ENCODE measurements around the gene CHP2. TPM values are rescaled to one million over a fixed set of nuclear protein-coding genes. Genes with fewer than 3 reads are reported as not detected.
"Not testable (repeated sequence)": the region's sequence is repeated elsewhere in the genome, so short reads cannot be mapped to it uniquely, and the experiment has no call there.

Gene CHP2
- total RNA-seq, 1 experiment from 2014 or later: 2.1 TPM

DNA sequence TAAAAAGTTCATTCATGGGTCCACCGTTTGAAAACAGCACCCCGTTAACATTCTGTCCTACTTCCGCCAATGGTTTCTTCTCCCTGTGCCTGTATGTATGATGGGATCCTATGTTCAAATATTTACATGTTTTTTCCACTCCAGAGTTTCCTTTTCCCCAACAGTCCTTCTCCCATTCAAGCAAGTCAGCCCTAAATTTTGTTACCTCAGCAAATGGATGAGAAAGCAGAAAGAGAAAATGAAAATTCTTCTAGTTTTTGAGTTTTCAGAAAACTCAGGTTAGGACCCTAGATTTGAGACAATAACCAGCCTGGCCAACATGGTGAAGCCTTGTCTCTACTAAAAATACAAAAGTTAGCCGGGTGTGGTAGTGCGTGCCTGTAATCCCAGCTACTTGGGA is 38.3 kb upstream of the CHP2 start:
- no peak for TF ChIP-seq ZNF416 (CRISPR knock-in tag; IDR thresholded peaks at IDR 0.05)
- no peak for TF ChIP-seq MXD4 (CRISPR knock-in tag; IDR thresholded peaks at IDR 0.05; ENCODE audit: borderline replicate concordance)
- no peak for TF ChIP-seq MLX (CRISPR knock-in tag; IDR thresholded peaks at IDR 0.05)
- TF ChIP-seq, protein P1, sequence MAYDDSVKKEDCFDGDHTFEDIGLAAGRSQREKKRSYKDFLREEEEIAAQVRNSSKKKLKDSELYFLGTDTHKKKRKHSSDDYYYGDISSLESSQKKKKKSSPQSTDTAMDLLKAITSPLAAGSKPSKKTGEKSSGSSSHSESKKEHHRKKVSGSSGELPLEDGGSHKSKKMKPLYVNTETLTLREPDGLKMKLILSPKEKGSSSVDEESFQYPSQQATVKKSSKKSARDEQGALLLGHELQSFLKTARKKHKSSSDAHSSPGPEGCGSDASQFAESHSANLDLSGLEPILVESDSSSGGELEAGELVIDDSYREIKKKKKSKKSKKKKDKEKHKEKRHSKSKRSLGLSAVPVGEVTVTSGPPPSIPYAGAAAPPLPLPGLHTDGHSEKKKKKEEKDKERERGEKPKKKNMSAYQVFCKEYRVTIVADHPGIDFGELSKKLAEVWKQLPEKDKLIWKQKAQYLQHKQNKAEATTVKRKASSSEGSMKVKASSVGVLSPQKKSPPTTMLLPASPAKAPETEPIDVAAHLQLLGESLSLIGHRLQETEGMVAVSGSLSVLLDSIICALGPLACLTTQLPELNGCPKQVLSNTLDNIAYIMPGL (CRISPR knock-in tag; IDR thresholded peaks at IDR 0.05): no peak
- TF ChIP-seq NFE2L1 (CRISPR knock-in tag; IDR thresholded peaks at IDR 0.05): no peak
- peaks cover 54% of the 10 kb centered on the region for H3K27me3 Mint-ChIP-seq (ENCODE audit: low read depth)
- no peak overlapping the region for H3K4me3 Mint-ChIP-seq
- no peak for DNase-seq (ENCODE audit: low spot score)
- CTCF ChIA-PET: no interaction called here
- ATAC-seq: no peak
- no peaks in the 10 kb centered on the region for H3K36me3 Mint-ChIP-seq
- POLR2A ChIA-PET: interaction anchor here (0.7 kb wide), 1 partner anchor 1050 kb away, joined by 3 read pairs; no protein-coding TSS in a partner anchor
- peaks cover 5% of the 10 kb centered on the region; the same call in 1 of the 2 replicates for H3K4me1 Mint-ChIP-seq
- no peak overlapping the region for H3K27ac Mint-ChIP-seq
- peaks cover 6% of the 10 kb centered on the region; the same call in 1 of the 2 replicates for H3K9me3 Mint-ChIP-seq

- H3K4me3 Mint-ChIP-seq; H3K36me3 Mint-ChIP-seq; POLR2A ChIA-PET; H3K27ac Mint-ChIP-seq; H3K4me1 Mint-ChIP-seq; ATAC-seq; DNase-seq (ENCODE audit: low spot score); CTCF ChIA-PET: not testable (repeated sequence)
- H3K9me3 Mint-ChIP-seq: peaks cover 33% of the 10 kb centered on the region
- peaks cover 15% of the 10 kb centered on the region for H3K27me3 Mint-ChIP-seq (ENCODE audit: low read depth)
Measured at GRCh38 chr16:23722613-23723240, 32.1 kb upstream of the CHP2 start.

DNA sequence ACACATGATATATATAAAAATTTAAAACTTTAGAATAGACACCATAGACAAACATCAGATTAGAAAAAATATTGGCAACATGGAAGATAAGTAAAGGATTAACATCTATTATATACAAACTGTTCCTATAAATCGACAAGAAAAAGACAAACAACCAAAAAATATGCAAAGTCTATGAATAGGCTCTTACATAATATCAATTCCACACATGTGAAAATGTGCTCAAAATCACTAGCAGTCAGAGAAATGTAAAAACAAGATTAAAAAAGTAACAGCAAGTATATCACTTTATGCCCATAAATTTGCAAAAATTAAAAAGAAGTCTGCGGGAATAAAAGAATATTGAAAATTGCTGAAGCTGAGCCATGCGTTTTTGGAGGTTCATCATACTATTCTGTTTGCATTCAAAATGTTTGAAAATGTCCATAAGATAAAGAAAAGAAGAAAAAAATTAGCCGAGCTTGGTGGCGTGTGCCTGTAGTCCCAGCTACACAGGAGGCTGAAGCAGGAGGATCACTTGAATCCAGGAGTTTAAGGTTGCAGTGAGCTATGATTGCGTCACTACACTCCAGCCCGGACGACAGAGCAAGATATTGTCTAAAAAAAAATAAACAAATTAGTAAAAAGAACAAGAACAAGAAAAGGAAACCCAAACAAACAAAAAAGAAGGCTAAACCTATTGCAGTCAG is 30.6 kb upstream of the CHP2 start:
- POLR2A ChIA-PET: interaction anchor here (0.6 kb wide), 1 partner anchor 28 kb away, joined by 3 read pairs; no protein-coding TSS in a partner anchor
- Mint-ChIP-seq H3K9me3 (peaks cover 33% of the 10 kb centered on the region), H3K27me3 (ENCODE audit: low read depth) (peaks cover 11% of the 10 kb centered on the region), H3K27ac (no peak overlapping the region), H3K4me3 (no peak overlapping the region), H3K36me3 (peaks cover 7% of the 10 kb centered on the region), H3K4me1 (peaks cover 7% of the 10 kb centered on the region; the same call in 1 of the 2 replicates)
- no peak for ATAC-seq
- CTCF ChIA-PET: no interaction called here
- no peak for DNase-seq (ENCODE audit: low spot score)
- TF ChIP-seq SMAD3 (CRISPR knock-in tag; IDR thresholded peaks at IDR 0.05; ENCODE audit: borderline replicate concordance) (no peak), E2F4 (CRISPR knock-in tag; IDR thresholded peaks at IDR 0.05; ENCODE audit: borderline replicate concordance, low read depth) (no peak), ARID4B (CRISPR knock-in tag; IDR thresholded peaks at IDR 0.05; ENCODE audit: borderline replicate concordance) (no peak), NFATC4 (CRISPR knock-in tag; IDR thresholded peaks at IDR 0.05) (no peak), ETV6 (CRISPR knock-in tag; IDR thresholded peaks at IDR 0.05) (no peak), FOXP1 (CRISPR knock-in tag; IDR thresholded peaks at IDR 0.05; ENCODE audit: borderline replicate concordance) (no peak), TCF7 (CRISPR knock-in tag; IDR thresholded peaks at IDR 0.05; ENCODE audit: low read depth) (no peak), SOX15 (CRISPR knock-in tag; IDR thresholded peaks at IDR 0.05) (no peak), MYBL2 (CRISPR knock-in tag; IDR thresholded peaks at IDR 0.05) (no peak), NR1H2 (CRISPR knock-in tag; IDR thresholded peaks at IDR 0.05) (no peak), NFYB (CRISPR knock-in tag; conservative IDR thresholded peaks at IDR 0.05; ENCODE audit: low read depth) (no peak)
- TF ChIP-seq, protein P2, sequence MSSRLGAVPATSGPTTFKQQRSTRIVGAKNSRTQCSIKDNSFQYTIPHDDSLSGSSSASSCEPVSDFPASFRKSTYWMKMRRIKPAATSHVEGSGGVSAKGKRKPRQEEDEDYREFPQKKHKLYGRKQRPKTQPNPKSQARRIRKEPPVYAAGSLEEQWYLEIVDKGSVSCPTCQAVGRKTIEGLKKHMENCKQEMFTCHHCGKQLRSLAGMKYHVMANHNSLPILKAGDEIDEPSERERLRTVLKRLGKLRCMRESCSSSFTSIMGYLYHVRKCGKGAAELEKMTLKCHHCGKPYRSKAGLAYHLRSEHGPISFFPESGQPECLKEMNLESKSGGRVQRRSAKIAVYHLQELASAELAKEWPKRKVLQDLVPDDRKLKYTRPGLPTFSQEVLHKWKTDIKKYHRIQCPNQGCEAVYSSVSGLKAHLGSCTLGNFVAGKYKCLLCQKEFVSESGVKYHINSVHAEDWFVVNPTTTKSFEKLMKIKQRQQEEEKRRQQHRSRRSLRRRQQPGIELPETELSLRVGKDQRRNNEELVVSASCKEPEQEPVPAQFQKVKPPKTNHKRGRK (CRISPR knock-in tag; IDR thresholded peaks at IDR 0.05; ENCODE audit: borderline replicate concordance): no peak
- TF ChIP-seq, protein P3, sequence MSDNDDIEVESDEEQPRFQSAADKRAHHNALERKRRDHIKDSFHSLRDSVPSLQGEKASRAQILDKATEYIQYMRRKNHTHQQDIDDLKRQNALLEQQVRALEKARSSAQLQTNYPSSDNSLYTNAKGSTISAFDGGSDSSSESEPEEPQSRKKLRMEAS (CRISPR knock-in tag; IDR thresholded peaks at IDR 0.05): no peak
- TF ChIP-seq, protein P4, sequence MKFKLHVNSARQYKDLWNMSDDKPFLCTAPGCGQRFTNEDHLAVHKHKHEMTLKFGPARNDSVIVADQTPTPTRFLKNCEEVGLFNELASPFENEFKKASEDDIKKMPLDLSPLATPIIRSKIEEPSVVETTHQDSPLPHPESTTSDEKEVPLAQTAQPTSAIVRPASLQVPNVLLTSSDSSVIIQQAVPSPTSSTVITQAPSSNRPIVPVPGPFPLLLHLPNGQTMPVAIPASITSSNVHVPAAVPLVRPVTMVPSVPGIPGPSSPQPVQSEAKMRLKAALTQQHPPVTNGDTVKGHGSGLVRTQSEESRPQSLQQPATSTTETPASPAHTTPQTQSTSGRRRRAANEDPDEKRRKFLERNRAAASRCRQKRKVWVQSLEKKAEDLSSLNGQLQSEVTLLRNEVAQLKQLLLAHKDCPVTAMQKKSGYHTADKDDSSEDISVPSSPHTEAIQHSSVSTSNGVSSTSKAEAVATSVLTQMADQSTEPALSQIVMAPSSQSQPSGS (CRISPR knock-in tag; IDR thresholded peaks at IDR 0.05; ENCODE audit: borderline replicate concordance, low read depth): no peak
